ENCODE measurements around the gene SGTB. TPM values are rescaled to one million over a fixed set of nuclear protein-coding genes. Genes with fewer than 3 reads are reported as not detected.

SGTB gene
- total and polyA plus RNA-seq, 2 donors (not counting 1 experiment from before 2014, with no cell fraction given) = 1.8 to 5.5 TPM

GRCh38 chr5:65749221-65749844, 27.4 kb upstream of the SGTB start:
- TF ChIP-seq, protein P1, sequence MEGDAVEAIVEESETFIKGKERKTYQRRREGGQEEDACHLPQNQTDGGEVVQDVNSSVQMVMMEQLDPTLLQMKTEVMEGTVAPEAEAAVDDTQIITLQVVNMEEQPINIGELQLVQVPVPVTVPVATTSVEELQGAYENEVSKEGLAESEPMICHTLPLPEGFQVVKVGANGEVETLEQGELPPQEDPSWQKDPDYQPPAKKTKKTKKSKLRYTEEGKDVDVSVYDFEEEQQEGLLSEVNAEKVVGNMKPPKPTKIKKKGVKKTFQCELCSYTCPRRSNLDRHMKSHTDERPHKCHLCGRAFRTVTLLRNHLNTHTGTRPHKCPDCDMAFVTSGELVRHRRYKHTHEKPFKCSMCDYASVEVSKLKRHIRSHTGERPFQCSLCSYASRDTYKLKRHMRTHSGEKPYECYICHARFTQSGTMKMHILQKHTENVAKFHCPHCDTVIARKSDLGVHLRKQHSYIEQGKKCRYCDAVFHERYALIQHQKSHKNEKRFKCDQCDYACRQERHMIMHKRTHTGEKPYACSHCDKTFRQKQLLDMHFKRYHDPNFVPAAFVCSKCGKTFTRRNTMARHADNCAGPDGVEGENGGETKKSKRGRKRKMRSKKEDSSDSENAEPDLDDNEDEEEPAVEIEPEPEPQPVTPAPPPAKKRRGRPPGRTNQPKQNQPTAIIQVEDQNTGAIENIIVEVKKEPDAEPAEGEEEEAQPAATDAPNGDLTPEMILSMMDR (IDR thresholded peaks at IDR 0.05) = no peak
- TF ChIP-seq EZH2 (IDR thresholded peaks at IDR 0.05; ENCODE audit: borderline replicate concordance, insufficient read depth, low read depth, low read length, poor library complexity, severe bottlenecking) = no peak
- WGBS (ENCODE audit: insufficient coverage) = no CpG with 5 or more reads among the region's 1 CpG
- H3K4me1 Mint-ChIP-seq = no peaks in the 10 kb centered on the region
- peaks cover 3% of the 10 kb centered on the region for H3K79me2 ChIP-seq (ENCODE audit: control insufficient read depth, insufficient read depth, low read length)
- H3K4me3 Mint-ChIP-seq = no peak overlapping the region
- no peak for DNase-seq
- intact Hi-C loops (cut with micrococcal nuclease) = loop anchor here (10.0 kb wide), 1 partner anchor 555 kb away; no protein-coding TSS in a partner anchor
- H3K9ac ChIP-seq (ENCODE audit: low read length) = no peak overlapping the region
- H3K27ac ChIP-seq (ENCODE audit: low read length in 2 of 2) = no peak overlapping the region
- H3K27me3 ChIP-seq (replicated peaks in 1 of 4; ENCODE audit: control extremely low read depth in 1 of 4, control insufficient read depth in 3 of 4, insufficient read depth in 4 of 4, low read length in 3 of 4) = no peaks in the 10 kb centered on the region
- H3K4me1 ChIP-seq (ENCODE audit: control insufficient read depth in 2 of 2, insufficient read depth in 2 of 2, low read length in 2 of 2) = no peaks in the 10 kb centered on the region
- POLR2A ChIA-PET = no interaction called here
- no peaks in the 10 kb centered on the region for H3K9me3 Mint-ChIP-seq (ENCODE audit: insufficient read depth)
- H3K36me3 ChIP-seq (replicated peaks in 1 of 2; ENCODE audit: control extremely low read depth in 1 of 2, control insufficient read depth in 1 of 2, extremely low read depth in 1 of 2, insufficient read depth in 2 of 2, low read length in 1 of 2) = no peaks in the 10 kb centered on the region
- no peaks in the 10 kb centered on the region for H4K20me1 ChIP-seq (ENCODE audit: control insufficient read depth, insufficient read depth, low read length, poor library complexity, severe bottlenecking)
- ATAC-seq (ENCODE audit: low read depth) = no peak
- CTCF ChIA-PET = no interaction called here
- H3K27me3 Mint-ChIP-seq = no peaks in the 10 kb centered on the region
- H3K27ac Mint-ChIP-seq = no peak overlapping the region
- H2AFZ ChIP-seq (ENCODE audit: insufficient read depth, low read depth, low read length, poor library complexity, severe bottlenecking) = no peak overlapping the region
- H3K4me3 ChIP-seq (ENCODE audit: control extremely low read depth in 1 of 5, extremely low read depth in 1 of 5, insufficient read depth in 1 of 5, low read depth in 2 of 5, low read length in 4 of 5) = no peak overlapping the region
- no peak overlapping the region for H3K4me2 ChIP-seq (replicated peaks; ENCODE audit: low read depth, low read length, poor library complexity, severe bottlenecking)
- H3K9me3 ChIP-seq (ENCODE audit: control extremely low read depth in 1 of 3, control insufficient read depth in 2 of 3, insufficient read depth in 1 of 3, low read length in 2 of 3) = no peaks in the 10 kb centered on the region

DNA sequence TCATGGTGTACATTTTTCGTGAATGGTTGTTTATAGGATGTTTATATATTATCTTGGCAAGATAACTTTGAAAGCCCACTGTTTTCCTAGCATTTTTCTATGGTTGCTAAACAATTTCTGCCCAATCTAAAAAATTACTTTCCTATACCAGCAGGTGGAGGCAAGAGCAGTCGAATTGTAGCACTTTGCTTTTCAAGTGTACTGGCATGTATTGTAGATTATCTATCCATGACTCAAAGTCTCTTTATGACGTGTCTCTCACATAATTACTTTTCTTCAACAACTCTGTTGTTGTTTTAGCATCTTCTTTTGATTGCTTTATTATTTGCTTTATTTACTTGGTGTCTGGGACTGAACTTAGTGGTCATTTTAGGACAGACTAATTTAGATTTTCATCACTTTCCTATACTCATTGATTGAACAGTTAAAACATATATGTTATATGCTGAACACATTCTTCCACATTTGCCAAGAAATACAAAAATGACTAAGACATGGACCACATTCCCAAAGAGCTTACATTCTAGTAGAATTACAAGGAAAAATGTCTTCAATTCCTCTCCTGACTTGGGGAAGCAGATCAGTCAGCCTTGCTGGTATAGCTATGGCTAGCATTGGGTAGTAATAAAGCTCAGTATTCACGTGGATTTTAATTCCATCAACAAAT, 20.8 kb upstream of the SGTB start:
- ATAC-seq (ENCODE audit: low read depth) (peak; percentile 49), DNase-seq (peak; percentile 46)
- H3K4me2 ChIP-seq (replicated peaks; ENCODE audit: low read depth, low read length, poor library complexity, severe bottlenecking) = no peak overlapping the region
- no peaks in the 10 kb centered on the region for H3K36me3 ChIP-seq (replicated peaks in 1 of 2; ENCODE audit: control extremely low read depth in 1 of 2, control insufficient read depth in 1 of 2, extremely low read depth in 1 of 2, insufficient read depth in 2 of 2, low read length in 1 of 2)
- no peak overlapping the region for H3K27ac ChIP-seq (ENCODE audit: low read length in 2 of 2)
- H4K20me1 ChIP-seq (ENCODE audit: control insufficient read depth, insufficient read depth, low read length, poor library complexity, severe bottlenecking) = no peaks in the 10 kb centered on the region
- CTCF ChIA-PET = interaction anchor here (0.9 to 1.2 kb wide), 4 partner anchors 184 to 1014 kb away, joined by 3 read pairs; partner anchors contain the start of gene ERBIN
- no peak overlapping the region for H3K4me3 ChIP-seq (ENCODE audit: control extremely low read depth in 1 of 5, extremely low read depth in 1 of 5, insufficient read depth in 1 of 5, low read depth in 2 of 5, low read length in 4 of 5)
- TF ChIP-seq EZH2 (IDR thresholded peaks at IDR 0.05; ENCODE audit: borderline replicate concordance, insufficient read depth, low read depth, low read length, poor library complexity, severe bottlenecking) = no peak
- TF ChIP-seq, protein P1 (IDR thresholded peaks at IDR 0.05) = peak; percentile 75
- no peaks in the 10 kb centered on the region for H3K9me3 ChIP-seq (ENCODE audit: control extremely low read depth in 1 of 3, control insufficient read depth in 2 of 3, insufficient read depth in 1 of 3, low read length in 2 of 3)
- Mint-ChIP-seq H3K9me3 (ENCODE audit: insufficient read depth) (peaks cover 2% of the 10 kb centered on the region), H3K27me3 (no peaks in the 10 kb centered on the region), H3K27ac (no peak overlapping the region), H3K4me3 (no peak overlapping the region), H3K4me1 (peaks cover 2% of the 10 kb centered on the region)
- H3K79me2 ChIP-seq (ENCODE audit: control insufficient read depth, insufficient read depth, low read length) = peaks cover 8% of the 10 kb centered on the region
- WGBS (ENCODE audit: insufficient coverage) = no CpG with 5 or more reads among the region's 4 CpGs
- no peaks in the 10 kb centered on the region for H3K27me3 ChIP-seq (replicated peaks in 1 of 4; ENCODE audit: control extremely low read depth in 1 of 4, control insufficient read depth in 3 of 4, insufficient read depth in 4 of 4, low read length in 3 of 4)
- H2AFZ ChIP-seq (ENCODE audit: insufficient read depth, low read depth, low read length, poor library complexity, severe bottlenecking) = no peak overlapping the region
- no peak overlapping the region for H3K9ac ChIP-seq (ENCODE audit: low read length)
- no peaks in the 10 kb centered on the region for H3K4me1 ChIP-seq (ENCODE audit: control insufficient read depth in 2 of 2, insufficient read depth in 2 of 2, low read length in 2 of 2)
- POLR2A ChIA-PET = no interaction called here
- intact Hi-C loops (cut with micrococcal nuclease) = loop anchor here (5.0 to 10.0 kb wide), 2 partner anchors 430 to 562 kb away; no protein-coding TSS in a partner anchor
